Duodenal mucosa (tissue), 2 donors: ENCODE measurements around the gene CITED2.

Source experiments
- H3K27ac ChIP-seq: one replicate; pipeline ENCODE4 v1.7.0; 2013; ENCODE audit warnings: low read depth, low read length
- H3K27me3 ChIP-seq, 2 donors: one replicate each; pipeline ENCODE4 v1.7.0; 2013; ENCODE audit warnings: low read length in 2 of 2, control low read depth in 1 of 2; ENCODE audit not compliant: insufficient read depth in 2 of 2, control insufficient read depth in 1 of 2
- H3K36me3 ChIP-seq, 2 donors: one replicate each; pipeline ENCODE4 v1.7.0; 2013; ENCODE audit warnings: low read length in 2 of 2, control low read depth in 1 of 2; ENCODE audit not compliant: insufficient read depth in 2 of 2, control insufficient read depth in 1 of 2
- H3K4me1 ChIP-seq, 2 donors: one replicate each; pipeline ENCODE4 v1.7.0; 2013; ENCODE audit warnings: low read length in 2 of 2, control low read depth in 1 of 2; ENCODE audit not compliant: insufficient read depth in 2 of 2, control insufficient read depth in 1 of 2
- H3K4me3 ChIP-seq, 2 donors: one replicate each; pipeline ENCODE4 v1.7.0; 2013; ENCODE audit warnings: low read length in 2 of 2, low read depth in 1 of 2
- H3K9ac ChIP-seq, 2 donors: one replicate each; pipeline ENCODE4 v1.7.0; 2013; ENCODE audit warnings: low read length in 2 of 2, low read depth in 1 of 2
- H3K9me3 ChIP-seq, 2 donors: one replicate each; pipeline ENCODE4 v1.7.0; 2013; ENCODE audit warnings: low read length in 2 of 2, control low read depth in 1 of 2; ENCODE audit not compliant: control insufficient read depth in 1 of 2

Gene CITED2

DNA sequence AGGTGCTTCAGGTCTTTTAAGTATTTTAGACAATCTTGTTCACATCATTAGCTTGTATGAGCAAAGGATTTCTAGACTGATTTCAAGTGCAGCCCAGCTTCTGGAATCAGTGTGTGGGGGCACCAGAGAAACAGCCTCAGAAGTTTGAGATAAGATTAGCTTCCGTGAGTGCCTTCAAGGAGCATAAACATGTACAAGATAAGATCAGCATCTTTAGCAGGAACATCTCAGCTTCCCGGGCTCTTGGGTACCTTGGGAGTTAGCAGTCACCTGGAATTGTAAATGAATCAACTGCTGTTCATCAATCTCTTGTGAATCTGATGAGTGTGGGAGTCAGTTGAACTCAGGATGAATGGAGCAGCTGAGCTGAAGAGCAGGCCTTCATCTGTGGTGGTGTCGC is 12.0 kb upstream of the CITED2 start:
- Histone ChIP-seq H3K27me3 (no peaks in the 10 kb centered on the region), H3K36me3 (no peaks in the 10 kb centered on the region), H3K4me3 (no peak overlapping the region), H3K9ac (no peak overlapping the region), H3K9me3 (no peaks in the 10 kb centered on the region), H3K4me1 (peaks cover 0 to 3% of the 10 kb centered on the region in 2 donors), H3K27ac (no peak overlapping the region)

GRCh38 chr6:139381216-139381865 is 6.9 kb upstream of the CITED2 start:
- H3K36me3 ChIP-seq = no peaks in the 10 kb centered on the region
- H3K4me3 ChIP-seq = no peak overlapping the region
- no peak overlapping the region for H3K9ac ChIP-seq
- H3K27ac ChIP-seq = no peak overlapping the region
- H3K27me3 ChIP-seq = no peaks in the 10 kb centered on the region
- H3K9me3 ChIP-seq = no peaks in the 10 kb centered on the region
- peaks cover 10 to 12% of the 10 kb centered on the region in 2 donors for H3K4me1 ChIP-seq

DNA sequence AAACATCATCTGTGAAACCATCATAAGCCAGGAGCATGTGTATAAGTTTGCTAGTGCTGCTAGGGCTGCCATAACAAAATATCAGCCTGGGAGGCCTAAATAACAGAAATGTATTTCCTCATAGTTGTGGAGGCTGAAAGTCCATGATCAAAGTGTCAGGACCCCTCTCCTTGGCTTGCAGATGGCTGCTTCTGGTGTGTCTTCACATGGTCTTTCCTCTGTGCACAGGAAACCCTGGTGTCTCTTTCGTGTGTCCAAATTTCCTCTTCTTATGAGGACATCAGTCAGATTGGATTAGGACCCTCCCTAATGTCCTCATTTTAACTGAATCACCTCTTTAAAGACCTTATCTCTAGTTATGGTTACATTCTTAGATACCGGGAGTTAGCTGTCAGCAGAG is 6.2 kb upstream of the CITED2 start:
- Histone ChIP-seq H3K36me3 (no peaks in the 10 kb centered on the region), H3K27me3 (no peaks in the 10 kb centered on the region), H3K4me3 (no peak overlapping the region), H3K4me1 (peaks cover 14 to 15% of the 10 kb centered on the region in 2 donors), H3K27ac (no peak overlapping the region), H3K9ac (no peak overlapping the region), H3K9me3 (no peaks in the 10 kb centered on the region)

- no peak overlapping the region for H3K27ac ChIP-seq
- no peaks in the 10 kb centered on the region for H3K36me3 ChIP-seq
- H3K4me3 ChIP-seq = no peak overlapping the region
- H3K27me3 ChIP-seq = no peaks in the 10 kb centered on the region
- no peak overlapping the region for H3K9ac ChIP-seq
- H3K9me3 ChIP-seq = no peaks in the 10 kb centered on the region
- peaks cover 14 to 15% of the 10 kb centered on the region in 2 donors for H3K4me1 ChIP-seq
Observed at GRCh38 chr6:139380168-139380567, 5.7 kb upstream of the CITED2 start.

- H3K4me3 ChIP-seq = no peak overlapping the region
- H3K9me3 ChIP-seq = no peaks in the 10 kb centered on the region
- H3K9ac ChIP-seq = no peak overlapping the region
- H3K4me1 ChIP-seq = peaks cover 14 to 15% of the 10 kb centered on the region in 2 donors
- H3K27me3 ChIP-seq = no peaks in the 10 kb centered on the region
- H3K36me3 ChIP-seq = no peaks in the 10 kb centered on the region
- no peak overlapping the region for H3K27ac ChIP-seq
Observed at GRCh38 chr6:139378882-139379341, 4.5 kb upstream of the CITED2 start.

DNA sequence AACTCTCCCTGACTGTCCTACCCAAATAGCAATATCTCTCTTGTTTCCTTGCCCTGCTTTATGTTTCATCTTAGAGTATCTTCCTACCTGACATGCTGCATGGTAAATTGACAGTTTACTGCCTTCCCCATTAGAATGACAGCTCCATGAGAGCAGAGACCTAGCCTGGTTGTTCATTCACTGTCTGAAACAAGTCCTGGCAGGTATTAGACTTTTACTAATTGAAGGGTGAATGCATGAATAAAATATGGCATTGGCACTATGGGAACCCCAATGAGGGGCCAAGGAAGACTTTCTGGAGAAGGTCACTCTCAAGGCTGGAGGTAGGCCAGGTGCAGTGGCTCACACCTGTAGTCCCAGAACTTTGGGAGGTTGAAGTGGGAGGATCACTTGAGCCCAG is 3.8 kb upstream of the CITED2 start:
- H3K4me1 ChIP-seq = peaks cover 14 to 15% of the 10 kb centered on the region in 2 donors
- no peak overlapping the region for H3K27ac ChIP-seq
- no peaks in the 10 kb centered on the region for H3K9me3 ChIP-seq
- no peaks in the 10 kb centered on the region for H3K27me3 ChIP-seq
- H3K36me3 ChIP-seq = peaks cover 0 to 6% of the 10 kb centered on the region in 2 donors
- H3K9ac ChIP-seq = no peak overlapping the region
- no peak overlapping the region for H3K4me3 ChIP-seq

DNA sequence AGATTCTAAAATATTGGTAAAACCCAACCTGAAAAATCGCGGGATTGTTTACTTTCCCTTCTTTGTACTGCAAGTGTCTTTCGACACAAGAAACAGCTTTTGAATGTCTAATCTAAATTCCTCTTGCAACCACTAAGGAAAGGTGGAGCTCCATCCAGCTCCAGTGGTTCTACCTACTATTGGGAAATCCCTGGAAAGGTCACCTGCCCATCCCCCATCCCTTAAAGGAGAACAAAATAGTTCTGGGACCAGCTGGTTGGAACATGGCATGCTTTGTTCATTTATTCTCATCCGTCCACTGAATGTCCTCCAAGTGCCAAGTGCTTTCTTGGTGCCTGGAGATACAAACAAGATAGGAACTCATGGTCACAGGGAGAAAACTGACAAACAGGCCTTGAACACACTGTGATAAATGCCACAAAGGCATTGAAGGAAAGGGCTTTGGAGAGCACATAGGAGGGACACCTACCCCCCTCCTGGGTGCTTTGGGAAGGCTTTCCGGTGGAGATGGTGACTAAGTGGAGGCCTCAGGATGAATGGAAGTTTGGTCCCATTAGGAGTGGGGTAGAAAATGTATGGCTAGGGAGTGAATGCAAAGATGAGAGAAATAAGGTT is 2.3 kb upstream of the CITED2 start:
- Histone ChIP-seq H3K36me3 (peaks cover 0 to 6% of the 10 kb centered on the region in 2 donors), H3K4me1 (peaks cover 15 to 19% of the 10 kb centered on the region in 2 donors), H3K4me3 (peak overlapping the region; percentile 99), H3K9ac (peak overlapping the region; percentile 94 to 98), H3K27me3 (no peaks in the 10 kb centered on the region), H3K27ac (no peak overlapping the region), H3K9me3 (no peaks in the 10 kb centered on the region)

- Histone ChIP-seq H3K27me3 (no peaks in the 10 kb centered on the region), H3K4me3 (peak overlapping the region; percentile 99), H3K36me3 (peaks cover 0 to 6% of the 10 kb centered on the region in 2 donors), H3K9ac (peak overlapping the region; percentile 94 to 98), H3K27ac (peak overlapping the region; percentile 99), H3K9me3 (no peaks in the 10 kb centered on the region), H3K4me1 (peaks cover 23 to 26% of the 10 kb centered on the region in 2 donors)
Observed at GRCh38 chr6:139376017-139376330, 1.5 kb upstream of the CITED2 start.

DNA sequence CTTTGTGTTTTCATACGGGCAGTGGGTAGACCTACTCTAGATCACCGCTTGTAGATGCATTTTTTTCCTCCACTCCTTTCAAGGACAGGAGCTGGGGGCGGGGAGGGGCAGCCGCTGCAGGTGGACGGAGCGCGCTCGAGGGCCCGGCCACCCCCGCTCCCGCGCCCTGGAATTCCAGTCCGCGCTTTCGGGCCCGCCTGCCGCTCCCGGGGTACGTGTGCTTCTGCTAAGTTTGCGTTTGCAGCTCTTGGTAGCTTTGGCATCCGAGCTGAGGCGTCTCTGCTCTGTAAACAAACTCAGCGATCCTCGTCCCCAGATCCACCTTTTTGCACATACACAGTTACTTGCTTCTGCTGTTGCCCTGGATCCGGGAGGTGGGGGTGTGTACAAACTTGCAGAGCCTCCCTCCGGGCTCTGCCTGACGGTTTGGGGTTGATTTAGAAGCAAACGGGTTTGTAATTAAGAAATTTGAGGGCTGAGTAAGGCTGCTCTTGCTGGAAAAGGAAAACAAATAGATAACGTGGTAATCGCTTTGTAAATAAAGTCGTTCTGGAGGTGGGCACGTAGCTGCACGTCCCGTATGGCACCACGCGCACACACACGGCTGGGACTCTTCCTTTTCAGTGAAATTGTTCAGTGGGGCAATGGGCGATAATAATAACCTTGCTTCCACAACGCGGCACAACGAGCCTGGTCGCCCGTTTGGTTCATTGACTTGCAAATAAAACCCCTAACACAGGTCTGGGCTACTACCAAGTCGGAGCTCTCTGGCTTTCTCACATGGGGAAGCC is 973 bp upstream of the CITED2 start:
- Histone ChIP-seq H3K4me3 (peak overlapping the region; percentile 99), H3K27me3 (no peaks in the 10 kb centered on the region), H3K27ac (peak overlapping the region; percentile 99), H3K9ac (peak overlapping the region; percentile 98 to 99), H3K36me3 (peaks cover 0 to 6% of the 10 kb centered on the region in 2 donors), H3K4me1 (peaks cover 26 to 31% of the 10 kb centered on the region in 2 donors), H3K9me3 (no peaks in the 10 kb centered on the region)

GRCh38 chr6:139373928-139374356 is 506 bp downstream of the CITED2 start:
- Histone ChIP-seq H3K27me3 (no peaks in the 10 kb centered on the region), H3K9ac (peak overlapping the region; percentile 98 to 99), H3K36me3 (peaks cover 0 to 6% of the 10 kb centered on the region in 2 donors), H3K4me1 (peaks cover 39 to 40% of the 10 kb centered on the region in 2 donors), H3K9me3 (no peaks in the 10 kb centered on the region), H3K27ac (peak overlapping the region; percentile 99), H3K4me3 (peak overlapping the region; percentile 99)
